WTC11 (cell line): ENCODE results near the gene STRN3. TPM values are rescaled to one million over a fixed set of nuclear protein-coding genes. Genes with fewer than 3 reads are reported as not detected.
A peak's percentile ranks its signal among the peaks of the same experiment; 100 is the strongest.

ENCODE experiments used
- ATAC-seq: fragments of 200-7000 bp; cut with Tn5 transposase; 2 replicates; pipeline ENCODE4 v1.10.0; 2021; ENCODE audit warnings: mild to moderate bottlenecking, moderate library complexity
- CTCF ChIA-PET: fragments of 300-600 bp; sonication (Branson Sonifier 250); formaldehyde crosslinking; loops from one replicate; lab custom pipeline; 2021; ENCODE audit warnings: antibody characterized with exemption; lab: Charles Lee
- POLR2A ChIA-PET: fragments of 350-600 bp; sonication (Branson Sonifier 250); formaldehyde crosslinking; loops from one replicate; lab custom pipeline; 2021; ENCODE audit warnings: antibody characterized with exemption; lab: Charles Lee
- DNase-seq: peaks from one replicate; pipeline ENCODE4 v3.0.0; 2021; ENCODE audit warnings: low spot score
- H3K27ac Mint-ChIP-seq: 2 replicates; pipeline ENCODE4 v1.8.0; 2021; ENCODE audit warnings: mixed read lengths
- H3K27me3 Mint-ChIP-seq: 2 replicates; pipeline ENCODE4 v1.8.0; 2021; ENCODE audit warnings: low read depth, mild to moderate bottlenecking, moderate library complexity, mixed read lengths
- H3K36me3 Mint-ChIP-seq: 2 replicates; pipeline ENCODE4 v1.8.0; 2021; ENCODE audit warnings: mixed read lengths
- H3K4me1 Mint-ChIP-seq: 2 replicates; pipeline ENCODE4 v1.8.0; 2022; ENCODE audit warnings: mixed read lengths
- H3K4me3 Mint-ChIP-seq: 2 replicates; pipeline ENCODE4 v1.8.0; 2021; ENCODE audit warnings: mild to moderate bottlenecking, moderate library complexity, mixed read lengths
- H3K9me3 Mint-ChIP-seq: 2 replicates; pipeline ENCODE4 v1.8.0; 2021; ENCODE audit warnings: mixed read lengths
- CBFB ChIP-seq: sonication (generic); formaldehyde crosslinking; IDR thresholded peaks from 2 replicates; pipeline ENCODE4 v1.8.1; 2022; ENCODE audit warnings: mild to moderate bottlenecking, low read depth, missing genetic modification reagents
- CREM ChIP-seq: sonication (generic); formaldehyde crosslinking; IDR thresholded peaks from 2 replicates; pipeline ENCODE4 v1.8.1; 2022; ENCODE audit warnings: mild to moderate bottlenecking, missing genetic modification reagents, moderate library complexity
- EMX1 ChIP-seq: fragments of 250-450 bp; sonication (Bioruptor Pico); IDR thresholded peaks from 2 replicates; pipeline ENCODE4 v1.8.0; 2021; ENCODE audit warnings: mild to moderate bottlenecking
- ETV6 ChIP-seq: sonication (generic); formaldehyde crosslinking; IDR thresholded peaks from 2 replicates; pipeline ENCODE4 v1.8.1; 2022; ENCODE audit warnings: mild to moderate bottlenecking, missing genetic modification reagents
- FOXJ3 ChIP-seq: sonication (generic); formaldehyde crosslinking; IDR thresholded peaks from 2 replicates; pipeline ENCODE4 v1.9.0; 2021; ENCODE audit warnings: missing genetic modification reagents, mild to moderate bottlenecking, borderline replicate concordance
- FOXK1 ChIP-seq: sonication (generic); formaldehyde crosslinking; IDR thresholded peaks from 2 replicates; pipeline ENCODE4 v1.8.0; 2022; ENCODE audit warnings: mild to moderate bottlenecking, moderate library complexity, missing genetic modification reagents
- IRF2 ChIP-seq: sonication (generic); formaldehyde crosslinking; IDR thresholded peaks from 2 replicates; pipeline ENCODE4 v1.8.0; 2022; ENCODE audit warnings: low read depth, missing genetic modification reagents, borderline replicate concordance
- KAT7 ChIP-seq: sonication (generic); formaldehyde crosslinking; IDR thresholded peaks from 2 replicates; pipeline ENCODE4 v1.8.1; 2023; ENCODE audit warnings: missing genetic modification reagents, mild to moderate bottlenecking, borderline replicate concordance
- MXD4 ChIP-seq: fragments of 250-450 bp; sonication (Bioruptor Pico); IDR thresholded peaks from 2 replicates; pipeline ENCODE4 v1.8.0; 2021; ENCODE audit warnings: mild to moderate bottlenecking, moderate library complexity, borderline replicate concordance
- MYBL2 ChIP-seq: sonication (generic); formaldehyde crosslinking; IDR thresholded peaks from 2 replicates; pipeline ENCODE4 v1.8.1; 2023; ENCODE audit warnings: mild to moderate bottlenecking, moderate library complexity, missing genetic modification reagents
- NR1H2 ChIP-seq: sonication (generic); formaldehyde crosslinking; IDR thresholded peaks from 2 replicates; pipeline ENCODE4 v1.9.0; 2021; ENCODE audit warnings: mild to moderate bottlenecking, moderate library complexity, missing genetic modification reagents
- TCF7 ChIP-seq: sonication (generic); formaldehyde crosslinking; IDR thresholded peaks from 2 replicates; pipeline ENCODE4 v1.8.0; 2022; ENCODE audit warnings: mild to moderate bottlenecking, low read depth, missing genetic modification reagents, moderate library complexity
- TP53 ChIP-seq: sonication (generic); formaldehyde crosslinking; IDR thresholded peaks from 2 replicates; pipeline ENCODE4 v1.8.1; 2023; ENCODE audit warnings: mild to moderate bottlenecking, missing genetic modification reagents
- ZNF263 ChIP-seq: sonication (generic); formaldehyde crosslinking; IDR thresholded peaks from 2 replicates; pipeline ENCODE4 v1.8.1; 2022; ENCODE audit warnings: low read depth, mild to moderate bottlenecking, moderate library complexity, missing genetic modification reagents
- total RNA-seq: library from RNA; stranded (reverse); gene quantifications from 3 replicates; pipeline ENCODE4 v1.2.3, GENCODE V29; 2021
- TF ChIP-seq, protein P1 (sequence below): fragments of 250-450 bp; sonication (Bioruptor Pico); IDR thresholded peaks from 2 replicates; pipeline ENCODE4 v1.9.0; 2021; ENCODE audit warnings: mild to moderate bottlenecking
- TF ChIP-seq, protein P2 (sequence below): sonication (generic); formaldehyde crosslinking; IDR thresholded peaks from 2 replicates; pipeline ENCODE4 v1.8.0; 2022; ENCODE audit warnings: mild to moderate bottlenecking, missing genetic modification reagents
- TF ChIP-seq, protein P3 (sequence below): sonication (generic); formaldehyde crosslinking; conservative IDR thresholded peaks from 2 replicates; pipeline ENCODE4 v1.8.1; 2022; ENCODE audit warnings: mild to moderate bottlenecking, missing genetic modification reagents
- TF ChIP-seq, protein P4 (sequence below): fragments of 250-450 bp; sonication (Bioruptor Pico); IDR thresholded peaks from 2 replicates; pipeline ENCODE4 v1.9.0; 2021; ENCODE audit warnings: mild to moderate bottlenecking, borderline replicate concordance
- TF ChIP-seq, protein P5 (sequence below): sonication (generic); formaldehyde crosslinking; IDR thresholded peaks from 2 replicates; pipeline ENCODE4 v1.8.1; 2023; ENCODE audit warnings: mild to moderate bottlenecking, missing genetic modification reagents
- TF ChIP-seq, protein P6 (sequence below): sonication (generic); formaldehyde crosslinking; IDR thresholded peaks from 2 replicates; pipeline ENCODE4 v1.8.0; 2023; ENCODE audit warnings: missing genetic modification reagents
- TF ChIP-seq, protein P7 (sequence below): sonication (generic); formaldehyde crosslinking; IDR thresholded peaks from 2 replicates; pipeline ENCODE4 v1.8.0; 2022; ENCODE audit warnings: mild to moderate bottlenecking, missing genetic modification reagents

STRN3 gene
- total RNA-seq, 1 experiment from 2014 or later: 37.1 TPM

DNA sequence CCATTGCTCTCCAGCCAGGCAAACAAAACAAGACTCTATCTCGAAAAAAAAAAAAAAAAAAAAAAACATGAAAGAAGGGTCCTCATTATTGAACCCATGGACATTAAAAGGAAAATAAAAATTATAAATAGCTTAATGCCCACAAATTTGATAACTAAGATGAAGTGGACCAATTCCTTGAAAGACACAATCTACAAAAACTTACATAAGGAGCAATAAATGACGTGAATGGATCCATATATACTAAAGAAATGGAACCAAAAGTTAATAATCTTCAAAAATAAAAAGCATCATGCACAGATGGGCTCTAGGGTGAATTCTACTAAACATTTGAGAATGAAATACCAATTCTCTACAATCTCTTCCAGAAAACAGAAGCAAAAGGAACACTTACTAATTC is 48.4 kb downstream of the STRN3 start (continued):
- TF ChIP-seq, protein P1, sequence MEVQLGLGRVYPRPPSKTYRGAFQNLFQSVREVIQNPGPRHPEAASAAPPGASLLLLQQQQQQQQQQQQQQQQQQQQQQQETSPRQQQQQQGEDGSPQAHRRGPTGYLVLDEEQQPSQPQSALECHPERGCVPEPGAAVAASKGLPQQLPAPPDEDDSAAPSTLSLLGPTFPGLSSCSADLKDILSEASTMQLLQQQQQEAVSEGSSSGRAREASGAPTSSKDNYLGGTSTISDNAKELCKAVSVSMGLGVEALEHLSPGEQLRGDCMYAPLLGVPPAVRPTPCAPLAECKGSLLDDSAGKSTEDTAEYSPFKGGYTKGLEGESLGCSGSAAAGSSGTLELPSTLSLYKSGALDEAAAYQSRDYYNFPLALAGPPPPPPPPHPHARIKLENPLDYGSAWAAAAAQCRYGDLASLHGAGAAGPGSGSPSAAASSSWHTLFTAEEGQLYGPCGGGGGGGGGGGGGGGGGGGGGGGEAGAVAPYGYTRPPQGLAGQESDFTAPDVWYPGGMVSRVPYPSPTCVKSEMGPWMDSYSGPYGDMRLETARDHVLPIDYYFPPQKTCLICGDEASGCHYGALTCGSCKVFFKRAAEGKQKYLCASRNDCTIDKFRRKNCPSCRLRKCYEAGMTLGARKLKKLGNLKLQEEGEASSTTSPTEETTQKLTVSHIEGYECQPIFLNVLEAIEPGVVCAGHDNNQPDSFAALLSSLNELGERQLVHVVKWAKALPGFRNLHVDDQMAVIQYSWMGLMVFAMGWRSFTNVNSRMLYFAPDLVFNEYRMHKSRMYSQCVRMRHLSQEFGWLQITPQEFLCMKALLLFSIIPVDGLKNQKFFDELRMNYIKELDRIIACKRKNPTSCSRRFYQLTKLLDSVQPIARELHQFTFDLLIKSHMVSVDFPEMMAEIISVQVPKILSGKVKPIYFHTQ (CRISPR knock-in tag): no peak
- TF ChIP-seq NR1H2 (CRISPR knock-in tag): no peak
- no peak for TF ChIP-seq CBFB (CRISPR knock-in tag)

DNA sequence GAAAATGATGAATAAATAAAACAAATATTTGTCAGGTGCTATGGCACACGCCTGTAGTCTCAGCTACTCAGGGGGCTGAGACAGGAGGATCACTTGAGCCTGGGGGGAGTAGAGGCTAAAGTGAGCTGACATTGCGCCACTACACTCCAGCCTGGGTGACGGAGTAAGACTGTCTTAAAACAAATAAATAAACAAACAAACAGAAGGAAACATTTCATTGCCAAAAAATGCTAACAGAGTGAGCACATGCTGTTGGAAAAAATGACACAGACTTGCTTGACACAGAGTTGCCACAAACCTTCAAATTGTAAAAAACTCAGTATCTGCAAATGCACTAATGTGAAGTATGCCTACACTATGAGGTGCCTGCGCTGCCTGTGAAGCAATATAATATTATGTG is 51.6 kb downstream of the STRN3 start:
- no peak overlapping the region for H3K27ac Mint-ChIP-seq
- no peaks in the 10 kb centered on the region; the same call in 1 of the 2 replicates for H3K9me3 Mint-ChIP-seq
- no peak overlapping the region for H3K4me3 Mint-ChIP-seq
- CTCF ChIA-PET: no interaction called here
- no peaks in the 10 kb centered on the region for H3K27me3 Mint-ChIP-seq
- TF ChIP-seq FOXK1: no peak
- TF ChIP-seq ZNF263 (CRISPR knock-in tag): no peak
- TF ChIP-seq, protein P2, sequence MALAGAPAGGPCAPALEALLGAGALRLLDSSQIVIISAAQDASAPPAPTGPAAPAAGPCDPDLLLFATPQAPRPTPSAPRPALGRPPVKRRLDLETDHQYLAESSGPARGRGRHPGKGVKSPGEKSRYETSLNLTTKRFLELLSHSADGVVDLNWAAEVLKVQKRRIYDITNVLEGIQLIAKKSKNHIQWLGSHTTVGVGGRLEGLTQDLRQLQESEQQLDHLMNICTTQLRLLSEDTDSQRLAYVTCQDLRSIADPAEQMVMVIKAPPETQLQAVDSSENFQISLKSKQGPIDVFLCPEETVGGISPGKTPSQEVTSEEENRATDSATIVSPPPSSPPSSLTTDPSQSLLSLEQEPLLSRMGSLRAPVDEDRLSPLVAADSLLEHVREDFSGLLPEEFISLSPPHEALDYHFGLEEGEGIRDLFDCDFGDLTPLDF (CRISPR knock-in tag): no peak
- TF ChIP-seq ETV6 (CRISPR knock-in tag): no peak
- TF ChIP-seq, protein P3, sequence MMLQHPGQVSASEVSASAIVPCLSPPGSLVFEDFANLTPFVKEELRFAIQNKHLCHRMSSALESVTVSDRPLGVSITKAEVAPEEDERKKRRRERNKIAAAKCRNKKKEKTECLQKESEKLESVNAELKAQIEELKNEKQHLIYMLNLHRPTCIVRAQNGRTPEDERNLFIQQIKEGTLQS (CRISPR knock-in tag): no peak
- no peak for TF ChIP-seq MYBL2 (CRISPR knock-in tag)
- TF ChIP-seq TP53 (CRISPR knock-in tag): no peak
- no peak for TF ChIP-seq IRF2 (CRISPR knock-in tag)
- TF ChIP-seq, all 79 proteins: peak for 0
- peaks cover 35% of the 10 kb centered on the region for H3K4me1 Mint-ChIP-seq
- no peak for DNase-seq
- H3K36me3 Mint-ChIP-seq: no peaks in the 10 kb centered on the region
- POLR2A ChIA-PET: no interaction called here
- ATAC-seq: no peak

DNA sequence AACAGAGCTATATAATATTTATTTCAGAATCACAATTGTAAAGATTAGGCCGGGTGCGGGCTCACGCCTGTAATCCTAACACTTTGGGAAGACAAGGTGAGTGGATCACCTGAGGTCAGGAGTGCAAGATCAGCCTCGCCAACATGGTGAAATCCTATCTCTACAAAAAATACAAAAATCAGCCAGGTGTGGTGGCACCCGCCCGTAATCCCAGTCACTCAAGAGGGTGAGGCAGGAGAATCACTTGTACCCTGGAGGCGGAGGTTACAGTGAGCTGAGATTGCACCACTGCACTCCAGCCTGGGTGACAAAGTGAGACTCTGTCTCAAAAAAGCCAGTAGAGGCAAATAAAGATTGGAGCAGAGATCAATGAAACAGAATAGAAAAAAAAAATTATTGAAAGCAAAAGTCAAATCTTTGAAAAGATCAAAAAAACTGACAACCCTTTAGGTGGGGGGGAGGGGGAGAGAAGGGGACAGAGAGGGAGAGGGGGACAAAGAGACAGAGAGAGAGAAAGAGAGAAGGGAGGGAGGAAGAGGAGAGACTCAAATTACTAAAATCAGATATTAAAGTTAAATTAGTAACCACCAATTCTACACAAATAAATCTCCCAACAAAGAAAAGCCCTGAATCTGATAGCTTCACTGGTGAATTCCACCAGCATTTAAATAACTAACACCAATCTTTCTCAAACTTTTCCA is 53.1 kb downstream of the STRN3 start:
- CTCF ChIA-PET: no interaction called here
- POLR2A ChIA-PET: no interaction called here
- TF ChIP-seq, protein P4, sequence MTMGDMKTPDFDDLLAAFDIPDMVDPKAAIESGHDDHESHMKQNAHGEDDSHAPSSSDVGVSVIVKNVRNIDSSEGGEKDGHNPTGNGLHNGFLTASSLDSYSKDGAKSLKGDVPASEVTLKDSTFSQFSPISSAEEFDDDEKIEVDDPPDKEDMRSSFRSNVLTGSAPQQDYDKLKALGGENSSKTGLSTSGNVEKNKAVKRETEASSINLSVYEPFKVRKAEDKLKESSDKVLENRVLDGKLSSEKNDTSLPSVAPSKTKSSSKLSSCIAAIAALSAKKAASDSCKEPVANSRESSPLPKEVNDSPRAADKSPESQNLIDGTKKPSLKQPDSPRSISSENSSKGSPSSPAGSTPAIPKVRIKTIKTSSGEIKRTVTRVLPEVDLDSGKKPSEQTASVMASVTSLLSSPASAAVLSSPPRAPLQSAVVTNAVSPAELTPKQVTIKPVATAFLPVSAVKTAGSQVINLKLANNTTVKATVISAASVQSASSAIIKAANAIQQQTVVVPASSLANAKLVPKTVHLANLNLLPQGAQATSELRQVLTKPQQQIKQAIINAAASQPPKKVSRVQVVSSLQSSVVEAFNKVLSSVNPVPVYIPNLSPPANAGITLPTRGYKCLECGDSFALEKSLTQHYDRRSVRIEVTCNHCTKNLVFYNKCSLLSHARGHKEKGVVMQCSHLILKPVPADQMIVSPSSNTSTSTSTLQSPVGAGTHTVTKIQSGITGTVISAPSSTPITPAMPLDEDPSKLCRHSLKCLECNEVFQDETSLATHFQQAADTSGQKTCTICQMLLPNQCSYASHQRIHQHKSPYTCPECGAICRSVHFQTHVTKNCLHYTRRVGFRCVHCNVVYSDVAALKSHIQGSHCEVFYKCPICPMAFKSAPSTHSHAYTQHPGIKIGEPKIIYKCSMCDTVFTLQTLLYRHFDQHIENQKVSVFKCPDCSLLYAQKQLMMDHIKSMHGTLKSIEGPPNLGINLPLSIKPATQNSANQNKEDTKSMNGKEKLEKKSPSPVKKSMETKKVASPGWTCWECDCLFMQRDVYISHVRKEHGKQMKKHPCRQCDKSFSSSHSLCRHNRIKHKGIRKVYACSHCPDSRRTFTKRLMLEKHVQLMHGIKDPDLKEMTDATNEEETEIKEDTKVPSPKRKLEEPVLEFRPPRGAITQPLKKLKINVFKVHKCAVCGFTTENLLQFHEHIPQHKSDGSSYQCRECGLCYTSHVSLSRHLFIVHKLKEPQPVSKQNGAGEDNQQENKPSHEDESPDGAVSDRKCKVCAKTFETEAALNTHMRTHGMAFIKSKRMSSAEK (CRISPR knock-in tag): no peak
- no peak for TF ChIP-seq CREM
- no peak for TF ChIP-seq TCF7 (CRISPR knock-in tag)
- no peak for TF ChIP-seq EMX1
- TF ChIP-seq, protein P5, sequence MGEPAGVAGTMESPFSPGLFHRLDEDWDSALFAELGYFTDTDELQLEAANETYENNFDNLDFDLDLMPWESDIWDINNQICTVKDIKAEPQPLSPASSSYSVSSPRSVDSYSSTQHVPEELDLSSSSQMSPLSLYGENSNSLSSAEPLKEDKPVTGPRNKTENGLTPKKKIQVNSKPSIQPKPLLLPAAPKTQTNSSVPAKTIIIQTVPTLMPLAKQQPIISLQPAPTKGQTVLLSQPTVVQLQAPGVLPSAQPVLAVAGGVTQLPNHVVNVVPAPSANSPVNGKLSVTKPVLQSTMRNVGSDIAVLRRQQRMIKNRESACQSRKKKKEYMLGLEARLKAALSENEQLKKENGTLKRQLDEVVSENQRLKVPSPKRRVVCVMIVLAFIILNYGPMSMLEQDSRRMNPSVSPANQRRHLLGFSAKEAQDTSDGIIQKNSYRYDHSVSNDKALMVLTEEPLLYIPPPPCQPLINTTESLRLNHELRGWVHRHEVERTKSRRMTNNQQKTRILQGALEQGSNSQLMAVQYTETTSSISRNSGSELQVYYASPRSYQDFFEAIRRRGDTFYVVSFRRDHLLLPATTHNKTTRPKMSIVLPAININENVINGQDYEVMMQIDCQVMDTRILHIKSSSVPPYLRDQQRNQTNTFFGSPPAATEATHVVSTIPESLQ (CRISPR knock-in tag): no peak
- TF ChIP-seq FOXJ3 (CRISPR knock-in tag): no peak
- TF ChIP-seq TP53 (CRISPR knock-in tag): no peak
- TF ChIP-seq, protein P6, sequence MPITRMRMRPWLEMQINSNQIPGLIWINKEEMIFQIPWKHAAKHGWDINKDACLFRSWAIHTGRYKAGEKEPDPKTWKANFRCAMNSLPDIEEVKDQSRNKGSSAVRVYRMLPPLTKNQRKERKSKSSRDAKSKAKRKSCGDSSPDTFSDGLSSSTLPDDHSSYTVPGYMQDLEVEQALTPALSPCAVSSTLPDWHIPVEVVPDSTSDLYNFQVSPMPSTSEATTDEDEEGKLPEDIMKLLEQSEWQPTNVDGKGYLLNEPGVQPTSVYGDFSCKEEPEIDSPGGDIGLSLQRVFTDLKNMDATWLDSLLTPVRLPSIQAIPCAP (CRISPR knock-in tag): no peak
- TF ChIP-seq MXD4 (CRISPR knock-in tag): no peak
- TF ChIP-seq KAT7 (CRISPR knock-in tag): no peak
- TF ChIP-seq, protein P7, sequence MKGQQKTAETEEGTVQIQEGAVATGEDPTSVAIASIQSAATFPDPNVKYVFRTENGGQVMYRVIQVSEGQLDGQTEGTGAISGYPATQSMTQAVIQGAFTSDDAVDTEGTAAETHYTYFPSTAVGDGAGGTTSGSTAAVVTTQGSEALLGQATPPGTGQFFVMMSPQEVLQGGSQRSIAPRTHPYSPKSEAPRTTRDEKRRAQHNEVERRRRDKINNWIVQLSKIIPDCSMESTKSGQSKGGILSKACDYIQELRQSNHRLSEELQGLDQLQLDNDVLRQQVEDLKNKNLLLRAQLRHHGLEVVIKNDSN (CRISPR knock-in tag): no peak

More for the DNA sequence above, 53.1 kb downstream of the STRN3 start:
- Mint-ChIP-seq H3K27ac (peak overlapping the region; percentile 35), H3K9me3 (no peaks in the 10 kb centered on the region; the same call in 1 of the 2 replicates), H3K4me3 (no peak overlapping the region), H3K27me3 (no peaks in the 10 kb centered on the region), H3K4me1 (peaks cover 36% of the 10 kb centered on the region), H3K36me3 (peaks cover under 1% of the 10 kb centered on the region)
- ATAC-seq (no peak), DNase-seq (no peak)
